ENCODE measurements around the gene AAMP. TPM values are rescaled to one million over a fixed set of nuclear protein-coding genes. Genes with fewer than 3 reads are reported as not detected.

Gene AAMP
- total RNA-seq, 2 experiments from 2014 or later: 58.7 to 59.4 TPM

- CTCF ChIA-PET: interaction anchor here (0.6 to 12.5 kb wide), 10 partner anchors 9 to 105 kb away, joined by 3 to 214 read pairs (median 8); partner anchors contain the start of genes AAMP, CATIP and PNKD
- intact Hi-C loops (cut with micrococcal nuclease): loop anchor here (1.0 to 5.0 kb wide), 4 partner anchors 75 to 366 kb away; partner anchors contain the start of genes BCS1L and ZNF142
- Mint-ChIP-seq H3K36me3 (ENCODE audit: low read depth) (peaks cover 1% of the 10 kb centered on the region), H3K4me1 (ENCODE audit: low read depth) (peaks cover 46% of the 10 kb centered on the region), H3K4me3 (peak within 1 kb of the TSS; percentile 78), H3K27ac (peak within 1 kb of the TSS; percentile 94), H3K27me3 (ENCODE audit: low read depth) (no peaks in the 10 kb centered on the region), H3K9me3 (no peaks in the 10 kb centered on the region)
- peak; percentile 75 for DNase-seq
These were observed 22.4 kb upstream of the AAMP start, which contains the start of gene TMBIM1 for GRCh38 chr2:218292048-218293014. TSS of gene TMBIM1 (minus strand) at chr2:218292503. CDS start at chr2:218282141, 10,362 bp downstream.

DNA sequence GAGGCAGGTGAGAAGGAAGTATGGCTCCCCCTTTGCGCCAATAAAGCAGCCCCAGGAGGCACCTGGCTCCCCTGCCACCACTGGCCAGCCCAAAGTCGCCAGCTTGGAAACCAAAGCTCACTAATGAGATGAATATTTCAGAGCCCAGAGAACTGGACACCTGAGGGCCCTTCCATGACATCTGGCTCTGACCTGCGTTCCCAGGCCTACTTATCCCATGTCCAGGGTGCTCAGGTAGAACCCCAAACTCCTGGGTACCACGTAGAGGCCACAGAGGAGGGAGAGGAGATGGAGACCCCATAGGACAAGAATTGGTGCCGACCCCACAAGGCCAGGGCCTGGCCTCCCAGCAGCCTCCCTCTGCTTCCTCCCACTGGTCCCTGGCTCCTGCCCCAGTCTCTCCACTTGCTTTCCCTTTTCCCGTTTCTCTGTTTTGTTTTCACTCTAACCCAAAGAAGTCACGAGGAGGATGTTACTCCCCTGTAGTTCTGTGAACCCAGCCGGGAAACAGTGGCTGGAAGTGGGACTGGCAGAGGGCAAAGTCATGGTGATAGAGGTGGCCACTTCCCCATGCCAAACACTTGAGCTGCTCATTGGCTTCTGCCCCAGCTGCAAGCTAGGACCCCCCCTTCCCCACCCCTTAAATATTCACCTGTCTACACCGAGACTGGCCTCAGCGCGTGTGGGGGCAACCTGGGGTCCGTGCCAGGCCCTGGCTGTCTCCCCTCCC, 21.5 kb upstream of the AAMP start:
- Mint-ChIP-seq H3K27me3 (ENCODE audit: low read depth) (no peaks in the 10 kb centered on the region), H3K36me3 (ENCODE audit: low read depth) (peaks cover 1% of the 10 kb centered on the region), H3K27ac (peak overlapping the region; percentile 94), H3K4me3 (peak overlapping the region; percentile 78), H3K9me3 (no peaks in the 10 kb centered on the region), H3K4me1 (ENCODE audit: low read depth) (peaks cover 52% of the 10 kb centered on the region)
- intact Hi-C loops (cut with micrococcal nuclease): loop anchor here (1.0 to 5.0 kb wide), 6 partner anchors 21 to 367 kb away; partner anchors contain the start of genes AAMP, BCS1L, CNOT9 and PNKD
- CTCF ChIA-PET: interaction anchor here (1.0 to 12.5 kb wide), 8 partner anchors 10 to 143 kb away, joined by 3 to 214 read pairs (median 8); partner anchors contain the start of genes AAMP, CATIP and PNKD
- DNase-seq: peak; percentile 42

- DNase-seq: peak; percentile 62
- no peaks in the 10 kb centered on the region for H3K9me3 Mint-ChIP-seq
- H3K27ac Mint-ChIP-seq: peak overlapping the region; percentile 94
- H3K36me3 Mint-ChIP-seq (ENCODE audit: low read depth): peaks cover 1% of the 10 kb centered on the region
- peaks cover 61% of the 10 kb centered on the region for H3K4me1 Mint-ChIP-seq (ENCODE audit: low read depth)
- peak overlapping the region; percentile 78 for H3K4me3 Mint-ChIP-seq
- H3K27me3 Mint-ChIP-seq (ENCODE audit: low read depth): no peaks in the 10 kb centered on the region
- intact Hi-C loops (cut with micrococcal nuclease): loop anchor here (1.0 to 5.0 kb wide), 3 partner anchors 20 to 278 kb away; partner anchors contain the start of genes AAMP, CNOT9, PNKD and USP37
- CTCF ChIA-PET: interaction anchor here (0.6 to 12.5 kb wide), 10 partner anchors 9 to 292 kb away, joined by 3 to 214 read pairs (median 6); partner anchors contain the start of genes AAMP, CATIP and PNKD
These were observed 20.7 kb upstream of the AAMP start for GRCh38 chr2:218290316-218291261.

- H3K27me3 Mint-ChIP-seq (ENCODE audit: low read depth): no peaks in the 10 kb centered on the region
- no peaks in the 10 kb centered on the region for H3K9me3 Mint-ChIP-seq
- DNase-seq: peak; percentile 26
- peaks cover 69% of the 10 kb centered on the region for H3K4me1 Mint-ChIP-seq (ENCODE audit: low read depth)
- H3K36me3 Mint-ChIP-seq (ENCODE audit: low read depth): peaks cover 1% of the 10 kb centered on the region
- H3K4me3 Mint-ChIP-seq: peak overlapping the region; percentile 78
- H3K27ac Mint-ChIP-seq: peak overlapping the region; percentile 94
- CTCF ChIA-PET: interaction anchor here (1.0 to 12.5 kb wide), 7 partner anchors 10 to 106 kb away, joined by 3 to 214 read pairs (median 8); partner anchors contain the start of genes AAMP, CATIP and PNKD
- intact Hi-C loops (cut with micrococcal nuclease): loop anchor here (5.0 to 10.0 kb wide), 2 partner anchors 78 to 965 kb away; partner anchors contain the start of genes TUBA4A and TUBA4B
These were observed 19.8 kb upstream of the AAMP start for GRCh38 chr2:218289639-218290315.

- CTCF ChIA-PET: interaction anchor here (0.5 to 12.5 kb wide), 8 partner anchors 14 to 406 kb away, joined by 3 to 214 read pairs (median 4); partner anchors contain the start of genes AAMP and PNKD
- peak overlapping the region; percentile 80 for H3K4me3 Mint-ChIP-seq
- peak overlapping the region; percentile 98 for H3K27ac Mint-ChIP-seq
- intact Hi-C loops (cut with micrococcal nuclease): loop anchor here (1.0 to 10.0 kb wide), 9 partner anchors 17 to 968 kb away; partner anchors contain the start of genes AAMP, CNOT9, PNKD and TTLL4
- peaks cover 4% of the 10 kb centered on the region for H3K36me3 Mint-ChIP-seq (ENCODE audit: low read depth)
- no peaks in the 10 kb centered on the region for H3K9me3 Mint-ChIP-seq
- DNase-seq: peak; percentile 95
- H3K4me1 Mint-ChIP-seq (ENCODE audit: low read depth): peaks cover 73% of the 10 kb centered on the region
- H3K27me3 Mint-ChIP-seq (ENCODE audit: low read depth): no peaks in the 10 kb centered on the region
These were observed 16.9 kb upstream of the AAMP start for GRCh38 chr2:218286570-218287459.

GRCh38 chr2:218285604-218286003, 15.7 kb upstream of the AAMP start:
- Mint-ChIP-seq H3K27ac (peak overlapping the region; percentile 98), H3K4me3 (peak overlapping the region; percentile 80), H3K9me3 (no peaks in the 10 kb centered on the region), H3K27me3 (ENCODE audit: low read depth) (no peaks in the 10 kb centered on the region), H3K4me1 (ENCODE audit: low read depth) (peaks cover 69% of the 10 kb centered on the region), H3K36me3 (ENCODE audit: low read depth) (peaks cover 7% of the 10 kb centered on the region)
- DNase-seq: no peak
- intact Hi-C loops (cut with micrococcal nuclease): loop anchor here (1.0 to 10.0 kb wide), 8 partner anchors 15 to 969 kb away; partner anchors contain the start of genes AAMP, CNOT9, PNKD and TTLL4
- CTCF ChIA-PET: interaction anchor here (1.0 to 12.5 kb wide), 2 partner anchors 12 to 16 kb away, joined by 3 to 214 read pairs; partner anchors contain the start of genes AAMP and PNKD

- peaks cover 62% of the 10 kb centered on the region for H3K4me1 Mint-ChIP-seq (ENCODE audit: low read depth)
- H3K27me3 Mint-ChIP-seq (ENCODE audit: low read depth): no peaks in the 10 kb centered on the region
- peak overlapping the region; percentile 72 for H3K27ac Mint-ChIP-seq
- H3K36me3 Mint-ChIP-seq (ENCODE audit: low read depth): peaks cover 17% of the 10 kb centered on the region
- H3K4me3 Mint-ChIP-seq: peak overlapping the region; percentile 21
- no peaks in the 10 kb centered on the region for H3K9me3 Mint-ChIP-seq
- peak; percentile 73 for DNase-seq
- intact Hi-C loops (cut with micrococcal nuclease): loop anchor here (10.0 kb wide), 1 partner anchor 971 kb away; the partner anchor contains the start of genes TUBA4A and TUBA4B
- CTCF ChIA-PET: interaction anchor here (0.6 to 12.5 kb wide), 4 partner anchors 11 to 153 kb away, joined by 3 to 214 read pairs (median 3); partner anchors contain the start of genes AAMP and PNKD
These were observed 14.3 kb upstream of the AAMP start for GRCh38 chr2:218284106-218284811.

DNA sequence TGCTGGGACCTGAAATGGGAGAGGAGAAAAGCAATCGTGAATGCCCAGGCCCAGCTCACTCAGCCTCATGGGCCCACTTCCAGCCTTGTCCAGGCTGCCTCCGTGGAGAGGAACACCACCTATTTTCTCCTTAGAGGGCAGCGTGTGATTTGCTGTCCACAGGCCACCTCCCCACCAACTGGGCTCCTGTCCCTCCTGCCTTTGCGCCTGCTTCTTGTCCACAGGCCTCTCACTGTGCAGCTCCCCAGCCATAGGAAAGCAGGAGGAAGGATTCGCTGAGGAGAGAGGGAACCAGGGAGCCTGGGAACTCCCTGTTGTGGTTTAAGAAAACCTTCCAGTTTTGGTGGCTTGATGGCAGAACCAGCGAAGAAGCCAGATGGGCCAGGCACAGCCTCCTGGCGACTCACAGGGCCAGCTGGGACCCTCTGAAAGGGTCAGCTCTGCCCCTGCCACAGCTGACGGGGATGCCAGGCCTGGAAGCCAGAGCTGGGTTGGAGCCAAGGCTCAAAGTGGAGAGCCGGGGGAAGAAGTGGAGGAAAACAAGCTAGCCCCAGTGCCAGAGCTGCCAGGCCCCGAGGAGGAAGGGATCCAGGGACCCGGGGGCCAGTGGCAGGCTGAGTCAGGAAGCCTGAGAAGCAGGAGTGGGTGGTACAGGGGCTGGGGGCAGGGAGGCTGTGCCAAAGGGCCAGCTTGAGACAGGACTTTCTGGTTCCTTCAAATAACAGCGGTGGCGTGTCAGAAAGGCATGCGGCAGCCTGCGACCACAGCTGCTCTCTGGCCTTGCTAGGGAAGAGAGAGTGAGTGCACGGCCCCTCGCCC, 12.4 kb upstream of the AAMP start:
- Mint-ChIP-seq H3K27me3 (ENCODE audit: low read depth) (no peaks in the 10 kb centered on the region), H3K4me1 (ENCODE audit: low read depth) (peaks cover 45% of the 10 kb centered on the region), H3K36me3 (ENCODE audit: low read depth) (peaks cover 18% of the 10 kb centered on the region), H3K4me3 (no peak overlapping the region), H3K27ac (no peak overlapping the region), H3K9me3 (no peaks in the 10 kb centered on the region)
- CTCF ChIA-PET: interaction anchor here (1.4 to 12.5 kb wide), 2 partner anchors 9 to 10 kb away, joined by 4 to 214 read pairs; partner anchors contain the start of genes AAMP, PNKD and TMBIM1
- intact Hi-C loops (cut with micrococcal nuclease): loop anchor here (10.0 kb wide), 1 partner anchor 972 kb away; the partner anchor contains the start of genes TUBA4A and TUBA4B
- no peak for DNase-seq

All from activated naive CD4-positive, alpha-beta T cell treated with anti-CD3 and anti-CD28 coated beads for 36 hours (primary cell).